Loucy (cell line): ENCODE data around the gene STXBP1.

Experiments
- H2AFZ ChIP-seq: fragments of 200-600 bp; sonication (generic); 2 replicates; pipeline ENCODE4 v1.6.0; 2016; ENCODE audit warnings: antibody characterized with exemption, mild to moderate bottlenecking, low read length, moderate library complexity
- H3F3A ChIP-seq: fragments of 200-600 bp; 2 replicates; pipeline ENCODE4 v1.6.0; 2016; ENCODE audit warnings: antibody characterized with exemption, low read depth, mild to moderate bottlenecking
- H3K27me3 ChIP-seq: fragments of 200-600 bp; sonication (generic); 2 replicates; pipeline ENCODE4 v1.6.1; 2014; ENCODE audit warnings: low read length, mild to moderate bottlenecking; ENCODE audit not compliant: insufficient read depth, poor library complexity, severe bottlenecking
- H3K36me3 ChIP-seq: fragments of 200-600 bp; sonication (generic); 2 replicates; pipeline ENCODE4 v1.6.1; 2016; ENCODE audit warnings: low read length; ENCODE audit not compliant: insufficient read depth
- H3K4me1 ChIP-seq: fragments of 200-600 bp; sonication (generic); 2 replicates; pipeline ENCODE4 v1.5.1; 2014; ENCODE audit warnings: low read length, mild to moderate bottlenecking; ENCODE audit not compliant: insufficient read depth, poor library complexity, severe bottlenecking
- H3K4me2 ChIP-seq: fragments of 200-600 bp; sonication (generic); 2 replicates; pipeline ENCODE4 v1.6.0; 2014; ENCODE audit warnings: antibody characterized with exemption, low read length, low read depth, mild to moderate bottlenecking; ENCODE audit not compliant: poor library complexity, severe bottlenecking
- H3K4me3 ChIP-seq: fragments of 200-600 bp; sonication (generic); 2 replicates; pipeline ENCODE4 v1.5.1; 2014; ENCODE audit warnings: low read length, mild to moderate bottlenecking, mixed read lengths; ENCODE audit not compliant: poor library complexity, severe bottlenecking
- H3K79me2 ChIP-seq: fragments of 200-600 bp; sonication (generic); 2 replicates; pipeline ENCODE4 v1.6.1; 2014; ENCODE audit warnings: low read length; ENCODE audit not compliant: insufficient read depth
- H3K9ac ChIP-seq: fragments of 200-600 bp; sonication (generic); 2 replicates; pipeline ENCODE4 v1.6.0; 2014; ENCODE audit warnings: mild to moderate bottlenecking, low read depth, low read length, moderate library complexity; ENCODE audit not compliant: poor library complexity, severe bottlenecking
- H3K9me2 ChIP-seq: fragments of 200-600 bp; sonication (generic); replicated peaks from 2 replicates; pipeline ENCODE4 v1.6.1; 2016; ENCODE audit warnings: low read depth, low read length, mixed read lengths
- H3K9me3 ChIP-seq: fragments of 200-600 bp; sonication (generic); 2 replicates; pipeline ENCODE4 v1.6.1; 2014; ENCODE audit warnings: mild to moderate bottlenecking, antibody characterized with exemption, low read length, low read depth; ENCODE audit not compliant: insufficient read depth
- H4K20me1 ChIP-seq: fragments of 200-600 bp; sonication (generic); 2 replicates; pipeline ENCODE4 v1.6.0; 2014; ENCODE audit warnings: antibody characterized with exemption, low read length, mild to moderate bottlenecking; ENCODE audit not compliant: insufficient read depth, poor library complexity, severe bottlenecking
- EZH2phosphoT487 ChIP-seq: fragments of 200-600 bp; IDR thresholded peaks from 2 replicates; pipeline ENCODE4 v1.6.1; 2018; ENCODE audit warnings: antibody characterized with exemption, mild to moderate bottlenecking, moderate library complexity, borderline replicate concordance
- TF ChIP-seq, protein P1 (sequence below): fragments of 200-600 bp; sonication (generic); conservative IDR thresholded peaks from 2 replicates; pipeline ENCODE4 v1.5.1; 2014; ENCODE audit warnings: mild to moderate bottlenecking, antibody characterized with exemption, low read length

Gene STXBP1

DNA sequence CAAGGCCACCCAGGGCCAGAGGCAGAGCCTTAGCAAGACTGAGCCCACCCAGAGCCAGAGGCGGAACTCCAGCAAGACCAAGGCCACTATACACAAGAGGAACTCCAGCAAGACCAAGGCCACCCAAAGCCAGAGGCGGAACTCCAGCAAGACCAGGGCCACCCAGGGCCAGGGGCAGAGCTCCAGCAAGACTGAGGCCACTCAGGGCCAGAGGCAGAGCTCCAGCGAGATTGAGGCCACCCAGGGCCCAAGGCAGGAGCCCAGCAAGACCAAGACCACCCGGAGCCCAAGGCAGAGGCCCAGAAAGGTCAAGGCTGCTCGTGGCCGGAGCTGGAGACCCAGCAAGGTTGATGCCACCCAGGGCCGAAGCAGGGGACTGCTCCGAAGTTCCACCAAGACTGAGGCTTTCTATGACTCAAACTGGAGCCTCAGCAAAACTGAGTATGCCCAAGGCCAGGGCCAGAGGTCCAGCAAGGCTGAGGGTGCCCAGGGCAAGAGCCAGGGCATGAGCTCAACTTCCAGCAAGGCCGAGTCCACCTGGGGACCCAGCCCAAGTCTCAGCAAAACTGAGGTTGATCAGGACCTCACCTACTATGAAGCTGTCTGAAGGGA, 118.8 kb downstream of the STXBP1 start:
- peaks cover 14% of the 10 kb centered on the region for H3K4me1 ChIP-seq
- no peaks in the 10 kb centered on the region for H3K9me2 ChIP-seq
- no peak overlapping the region for H3K4me3 ChIP-seq
- peaks cover 5% of the 10 kb centered on the region for H4K20me1 ChIP-seq
- H3K9me3 ChIP-seq: no peaks in the 10 kb centered on the region
- H3K27me3 ChIP-seq: no peaks in the 10 kb centered on the region
- H3F3A ChIP-seq: no peaks in the 10 kb centered on the region
- no peak for TF ChIP-seq EZH2phosphoT487
- TF ChIP-seq, protein P1, sequence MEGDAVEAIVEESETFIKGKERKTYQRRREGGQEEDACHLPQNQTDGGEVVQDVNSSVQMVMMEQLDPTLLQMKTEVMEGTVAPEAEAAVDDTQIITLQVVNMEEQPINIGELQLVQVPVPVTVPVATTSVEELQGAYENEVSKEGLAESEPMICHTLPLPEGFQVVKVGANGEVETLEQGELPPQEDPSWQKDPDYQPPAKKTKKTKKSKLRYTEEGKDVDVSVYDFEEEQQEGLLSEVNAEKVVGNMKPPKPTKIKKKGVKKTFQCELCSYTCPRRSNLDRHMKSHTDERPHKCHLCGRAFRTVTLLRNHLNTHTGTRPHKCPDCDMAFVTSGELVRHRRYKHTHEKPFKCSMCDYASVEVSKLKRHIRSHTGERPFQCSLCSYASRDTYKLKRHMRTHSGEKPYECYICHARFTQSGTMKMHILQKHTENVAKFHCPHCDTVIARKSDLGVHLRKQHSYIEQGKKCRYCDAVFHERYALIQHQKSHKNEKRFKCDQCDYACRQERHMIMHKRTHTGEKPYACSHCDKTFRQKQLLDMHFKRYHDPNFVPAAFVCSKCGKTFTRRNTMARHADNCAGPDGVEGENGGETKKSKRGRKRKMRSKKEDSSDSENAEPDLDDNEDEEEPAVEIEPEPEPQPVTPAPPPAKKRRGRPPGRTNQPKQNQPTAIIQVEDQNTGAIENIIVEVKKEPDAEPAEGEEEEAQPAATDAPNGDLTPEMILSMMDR: no peak
- H3K36me3 ChIP-seq: no peaks in the 10 kb centered on the region
- no peak overlapping the region for H2AFZ ChIP-seq
- H3K9ac ChIP-seq: no peak overlapping the region
- H3K4me2 ChIP-seq: no peak overlapping the region
- H3K79me2 ChIP-seq: peaks cover 9% of the 10 kb centered on the region

DNA sequence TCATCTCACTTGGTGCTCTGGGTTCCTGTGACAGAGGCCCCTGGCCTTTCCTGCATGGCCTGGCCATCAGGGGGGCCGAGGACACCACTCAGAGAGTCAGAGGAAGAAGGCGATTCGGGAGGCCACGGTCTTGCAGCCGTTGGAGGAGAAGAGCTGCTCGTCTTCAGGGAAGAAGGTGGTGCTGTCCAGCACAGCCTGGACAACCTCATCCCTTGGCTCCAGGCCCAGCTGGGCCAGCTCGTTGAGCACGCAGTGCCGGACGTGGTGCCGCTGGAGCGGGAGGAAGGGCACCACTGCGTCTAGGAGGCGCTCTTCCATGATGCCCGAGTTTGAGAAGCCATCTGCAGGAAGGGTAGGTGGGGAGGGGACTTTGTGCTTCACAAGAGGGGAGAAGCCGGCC, 119.9 kb downstream of the STXBP1 start:
- peaks cover 9% of the 10 kb centered on the region for H3K79me2 ChIP-seq
- H3K27me3 ChIP-seq: no peaks in the 10 kb centered on the region
- no peaks in the 10 kb centered on the region for H3K9me3 ChIP-seq
- H4K20me1 ChIP-seq: peaks cover 5% of the 10 kb centered on the region
- H3K4me3 ChIP-seq: no peak overlapping the region
- H3K4me1 ChIP-seq: peaks cover 14% of the 10 kb centered on the region
- H3K9ac ChIP-seq: no peak overlapping the region
- H3K4me2 ChIP-seq: no peak overlapping the region
- no peaks in the 10 kb centered on the region for H3K9me2 ChIP-seq
- no peak overlapping the region for H2AFZ ChIP-seq
- H3F3A ChIP-seq: no peaks in the 10 kb centered on the region
- no peaks in the 10 kb centered on the region for H3K36me3 ChIP-seq
- no peak for TF ChIP-seq EZH2phosphoT487
- TF ChIP-seq, protein P1: no peak

DNA sequence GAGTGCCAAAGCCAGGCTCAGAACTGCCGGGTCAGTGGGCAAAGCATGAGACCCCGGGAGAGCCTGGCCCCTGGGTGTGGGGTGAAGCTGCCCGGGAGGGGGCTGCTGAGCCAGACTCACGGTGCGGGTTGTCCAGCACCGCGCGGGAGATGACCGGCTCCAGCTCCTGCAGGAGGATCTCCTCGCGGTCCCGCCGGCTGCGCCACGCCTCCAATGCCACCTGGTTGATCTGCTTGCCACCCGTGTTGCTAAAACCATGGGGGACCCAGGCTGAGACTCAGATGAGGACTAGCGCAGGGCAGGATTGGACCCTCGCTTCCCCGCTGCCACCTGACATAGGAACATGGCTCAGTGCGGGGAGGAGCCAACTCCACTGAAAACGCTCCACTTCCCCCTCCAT, 120.4 kb downstream of the STXBP1 start:
- Histone ChIP-seq H3F3A (no peaks in the 10 kb centered on the region), H2AFZ (no peak overlapping the region), H3K27me3 (no peaks in the 10 kb centered on the region), H3K4me3 (no peak overlapping the region), H3K36me3 (no peaks in the 10 kb centered on the region), H4K20me1 (peaks cover 5% of the 10 kb centered on the region), H3K9me3 (no peaks in the 10 kb centered on the region), H3K79me2 (peaks cover 9% of the 10 kb centered on the region), H3K4me1 (peaks cover 14% of the 10 kb centered on the region), H3K9me2 (no peaks in the 10 kb centered on the region), H3K9ac (no peak overlapping the region), H3K4me2 (no peak overlapping the region)
- TF ChIP-seq EZH2phosphoT487: no peak
- TF ChIP-seq, protein P1: no peak
